SK-N-SH (cell line): Measurements from ENCODE around the gene TMEM213. TPM values are rescaled to one million over a fixed set of nuclear protein-coding genes. Genes with fewer than 3 reads are reported as not detected.

Experiments
- CHD2 ChIP-seq: fragments of 150-350 bp; IDR thresholded peaks from 2 replicates; pipeline ENCODE4 v1.6.1; 2018; ENCODE audit warnings: low read length; ENCODE audit not compliant: partially characterized antibody
- ELF1 ChIP-seq: IDR thresholded peaks from 2 replicates; pipeline ENCODE4 v1.4.0; 2012
- EP300 ChIP-seq, 2 experiments: IDR thresholded peaks; 2 replicates each; pipeline versions ENCODE4 v1.4.0 to v1.6.1; 2012; ENCODE audit warnings: borderline replicate concordance in 1 of 2, low read depth in 1 of 2, low read length in 1 of 2
- FOXJ3 ChIP-seq: sonication (generic); formaldehyde crosslinking; IDR thresholded peaks from 2 replicates; pipeline ENCODE4 v1.5.1; 2020; ENCODE audit warnings: mild to moderate bottlenecking, missing genetic modification reagents
- FOXM1 ChIP-seq: IDR thresholded peaks from 2 replicates; pipeline ENCODE4 v1.4.0; 2012; ENCODE audit warnings: low read depth, mild to moderate bottlenecking
- GATA2 ChIP-seq: sonication (generic); formaldehyde crosslinking; IDR thresholded peaks from 2 replicates; pipeline ENCODE4 v1.5.0; 2020; ENCODE audit warnings: mild to moderate bottlenecking, missing genetic modification reagents
- MEF2A ChIP-seq: IDR thresholded peaks from 2 replicates; pipeline ENCODE4 v1.4.0; 2012; ENCODE audit warnings: low read depth, borderline replicate concordance
- MXI1 ChIP-seq: IDR thresholded peaks from 2 replicates; pipeline ENCODE4 v1.6.1; 2012; ENCODE audit warnings: mild to moderate bottlenecking, low read depth, low read length, improper control_type of control experiment
- RAD21 ChIP-seq: IDR thresholded peaks from 2 replicates; pipeline ENCODE4 v1.6.1; 2012; ENCODE audit warnings: mild to moderate bottlenecking, low read length
- RCOR1 ChIP-seq: fragments of 150-350 bp; IDR thresholded peaks from 2 replicates; pipeline ENCODE4 v1.6.1; 2017; ENCODE audit warnings: antibody characterized with exemption, low read length
- SIN3A ChIP-seq: IDR thresholded peaks from 2 replicates; pipeline ENCODE4 v1.6.1; 2012; ENCODE audit warnings: low read depth, mild to moderate bottlenecking, low read length, moderate library complexity, borderline replicate concordance
- SMC3 ChIP-seq: IDR thresholded peaks from 2 replicates; pipeline ENCODE4 v1.6.1; 2012; ENCODE audit warnings: low read depth, low read length, improper control_type of control experiment
- TAF1 ChIP-seq: IDR thresholded peaks from 2 replicates; pipeline ENCODE4 v1.6.1; 2012; ENCODE audit warnings: low read depth, mild to moderate bottlenecking, low read length, moderate library complexity, borderline replicate concordance
- TEAD4 ChIP-seq: IDR thresholded peaks from 2 replicates; pipeline ENCODE4 v1.4.0; 2012; ENCODE audit warnings: mild to moderate bottlenecking, borderline replicate concordance; ENCODE audit not compliant: insufficient read depth
- YY1 ChIP-seq: IDR thresholded peaks from 2 replicates; pipeline ENCODE4 v1.4.0; 2012; ENCODE audit warnings: low read depth, mild to moderate bottlenecking
- polyA plus RNA-seq, 3 experiments: library from polyadenylated mRNA; depleted of rRNA; stranded (reverse); fragments of >200 nt; gene quantifications; 2 replicates each; pipeline ENCODE4 v1.2.3, GENCODE V29; 2012
- TF ChIP-seq, protein P1 (sequence below): IDR thresholded peaks from 2 replicates; pipeline ENCODE4; 2012
- TF ChIP-seq, protein P2 (sequence below): fragments of 150-350 bp; IDR thresholded peaks from 2 replicates; pipeline ENCODE4 v1.6.1; 2017; ENCODE audit warnings: antibody characterized with exemption, low read length, low read depth, borderline replicate concordance
- TF ChIP-seq, protein P3 (sequence below): fragments of 150-350 bp; IDR thresholded peaks from 2 replicates; pipeline ENCODE4 v1.6.1; 2016; ENCODE audit warnings: mild to moderate bottlenecking, low read depth, low read length
- TF ChIP-seq, protein P4 (sequence below): IDR thresholded peaks from 2 replicates; pipeline ENCODE4 v1.4.0; 2012; ENCODE audit warnings: low read depth, borderline replicate concordance

Gene TMEM213
- polyA plus RNA-seq, 1 of the 3 experiments (the other 2 are of a cell fraction), result not detected

DNA sequence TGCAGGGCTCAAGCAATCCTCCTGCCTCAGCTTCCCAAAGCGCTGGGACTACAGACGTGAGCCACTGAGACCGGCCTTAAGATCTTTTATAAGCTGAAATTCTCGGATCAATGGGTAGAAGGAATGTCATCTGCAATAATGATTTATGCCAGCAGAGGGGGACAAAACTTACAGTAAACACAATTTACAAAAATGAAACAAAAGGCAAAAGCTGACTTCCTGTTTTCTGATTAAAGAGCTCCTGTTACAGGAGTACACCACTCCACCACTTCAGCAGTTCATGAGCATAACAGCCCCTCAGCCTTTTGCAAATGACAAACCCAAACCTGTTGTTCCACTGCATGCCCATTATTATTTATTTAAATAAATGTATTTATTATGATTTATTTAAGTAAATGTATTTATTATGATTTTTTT lies 88.7 kb downstream of the TMEM213 start (continued):
- TF ChIP-seq, protein P1, sequence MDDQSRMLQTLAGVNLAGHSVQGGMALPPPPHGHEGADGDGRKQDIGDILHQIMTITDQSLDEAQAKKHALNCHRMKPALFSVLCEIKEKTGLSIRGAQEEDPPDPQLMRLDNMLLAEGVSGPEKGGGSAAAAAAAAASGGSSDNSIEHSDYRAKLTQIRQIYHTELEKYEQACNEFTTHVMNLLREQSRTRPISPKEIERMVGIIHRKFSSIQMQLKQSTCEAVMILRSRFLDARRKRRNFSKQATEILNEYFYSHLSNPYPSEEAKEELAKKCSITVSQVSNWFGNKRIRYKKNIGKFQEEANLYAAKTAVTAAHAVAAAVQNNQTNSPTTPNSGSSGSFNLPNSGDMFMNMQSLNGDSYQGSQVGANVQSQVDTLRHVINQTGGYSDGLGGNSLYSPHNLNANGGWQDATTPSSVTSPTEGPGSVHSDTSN, result no peak
- no peak for TF ChIP-seq EP300 (IDR thresholded peaks at IDR 0.05; ENCODE audit: borderline replicate concordance in 1 of 2, low read depth in 1 of 2, low read length in 1 of 2)
- TF ChIP-seq CHD2, result peak; percentile 22
- TF ChIP-seq TAF1, result no peak
- peak; percentile 84 for TF ChIP-seq SMC3
- TF ChIP-seq RAD21, result peak; percentile 88
- no peak for TF ChIP-seq FOXM1
- no peak for TF ChIP-seq GATA2 (CRISPR knock-in tag)
- TF ChIP-seq, protein P2, sequence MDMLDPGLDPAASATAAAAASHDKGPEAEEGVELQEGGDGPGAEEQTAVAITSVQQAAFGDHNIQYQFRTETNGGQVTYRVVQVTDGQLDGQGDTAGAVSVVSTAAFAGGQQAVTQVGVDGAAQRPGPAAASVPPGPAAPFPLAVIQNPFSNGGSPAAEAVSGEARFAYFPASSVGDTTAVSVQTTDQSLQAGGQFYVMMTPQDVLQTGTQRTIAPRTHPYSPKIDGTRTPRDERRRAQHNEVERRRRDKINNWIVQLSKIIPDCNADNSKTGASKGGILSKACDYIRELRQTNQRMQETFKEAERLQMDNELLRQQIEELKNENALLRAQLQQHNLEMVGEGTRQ, result no peak
- no peak for TF ChIP-seq MEF2A
- TF ChIP-seq, protein P3, sequence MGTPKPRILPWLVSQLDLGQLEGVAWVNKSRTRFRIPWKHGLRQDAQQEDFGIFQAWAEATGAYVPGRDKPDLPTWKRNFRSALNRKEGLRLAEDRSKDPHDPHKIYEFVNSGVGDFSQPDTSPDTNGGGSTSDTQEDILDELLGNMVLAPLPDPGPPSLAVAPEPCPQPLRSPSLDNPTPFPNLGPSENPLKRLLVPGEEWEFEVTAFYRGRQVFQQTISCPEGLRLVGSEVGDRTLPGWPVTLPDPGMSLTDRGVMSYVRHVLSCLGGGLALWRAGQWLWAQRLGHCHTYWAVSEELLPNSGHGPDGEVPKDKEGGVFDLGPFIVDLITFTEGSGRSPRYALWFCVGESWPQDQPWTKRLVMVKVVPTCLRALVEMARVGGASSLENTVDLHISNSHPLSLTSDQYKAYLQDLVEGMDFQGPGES, result no peak
- no peak for TF ChIP-seq YY1
- TF ChIP-seq, protein P4, sequence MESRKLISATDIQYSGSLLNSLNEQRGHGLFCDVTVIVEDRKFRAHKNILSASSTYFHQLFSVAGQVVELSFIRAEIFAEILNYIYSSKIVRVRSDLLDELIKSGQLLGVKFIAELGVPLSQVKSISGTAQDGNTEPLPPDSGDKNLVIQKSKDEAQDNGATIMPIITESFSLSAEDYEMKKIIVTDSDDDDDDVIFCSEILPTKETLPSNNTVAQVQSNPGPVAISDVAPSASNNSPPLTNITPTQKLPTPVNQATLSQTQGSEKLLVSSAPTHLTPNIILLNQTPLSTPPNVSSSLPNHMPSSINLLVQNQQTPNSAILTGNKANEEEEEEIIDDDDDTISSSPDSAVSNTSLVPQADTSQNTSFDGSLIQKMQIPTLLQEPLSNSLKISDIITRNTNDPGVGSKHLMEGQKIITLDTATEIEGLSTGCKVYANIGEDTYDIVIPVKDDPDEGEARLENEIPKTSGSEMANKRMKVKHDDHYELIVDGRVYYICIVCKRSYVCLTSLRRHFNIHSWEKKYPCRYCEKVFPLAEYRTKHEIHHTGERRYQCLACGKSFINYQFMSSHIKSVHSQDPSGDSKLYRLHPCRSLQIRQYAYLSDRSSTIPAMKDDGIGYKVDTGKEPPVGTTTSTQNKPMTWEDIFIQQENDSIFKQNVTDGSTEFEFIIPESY, result no peak
- TF ChIP-seq FOXJ3 (CRISPR knock-in tag), result no peak
- TF ChIP-seq SIN3A, result no peak
- 0 out of 2 replicates have a peak, but pooled peaks have one; percentile 36 for TF ChIP-seq RCOR1
- peak; percentile 38; the same call in 1 of the 2 replicates for TF ChIP-seq MXI1
- no peak for TF ChIP-seq TEAD4
- peak; percentile 62; the same call in 1 of the 2 replicates for TF ChIP-seq ELF1
